Hepatocyte (in vitro differentiated cells): ENCODE data around the gene ZBTB44. TPM values are rescaled to one million over a fixed set of nuclear protein-coding genes. Genes with fewer than 3 reads are reported as not detected.

ENCODE experiments used
- DNase-seq: peaks from one replicate; pipeline ENCODE4 v3.0.0-alpha.2; 2016; ENCODE audit warnings: low spot score
- H2AFZ ChIP-seq: fragments of 200-600 bp; sonication (generic); 2 replicates; pipeline ENCODE4 v1.6.0; 2016; ENCODE audit warnings: antibody characterized with exemption, mild to moderate bottlenecking
- H3K27ac ChIP-seq: fragments of 200-600 bp; sonication (generic); 2 replicates; pipeline ENCODE4 v1.5.1; 2016; ENCODE audit warnings: mild to moderate bottlenecking
- H3K27me3 ChIP-seq: fragments of 200-600 bp; sonication (generic); 2 replicates; pipeline ENCODE4 v1.6.1; 2016
- H3K36me3 ChIP-seq: fragments of 200-600 bp; sonication (generic); replicated peaks from 2 replicates; pipeline ENCODE4 v1.5.1; 2016; ENCODE audit warnings: low read depth; ENCODE audit not compliant: insufficient read depth
- H3K4me1 ChIP-seq: fragments of 200-600 bp; sonication (generic); 2 replicates; pipeline ENCODE4 v1.5.1; 2016; ENCODE audit warnings: mild to moderate bottlenecking, moderate library complexity; ENCODE audit not compliant: insufficient read depth
- H3K4me2 ChIP-seq: fragments of 200-600 bp; sonication (generic); 2 replicates; pipeline ENCODE4 v1.6.0; 2016
- H3K4me3 ChIP-seq: fragments of 200-600 bp; sonication (generic); 2 replicates; pipeline ENCODE4 v1.5.1; 2016; ENCODE audit warnings: mild to moderate bottlenecking
- H3K79me2 ChIP-seq: fragments of 200-600 bp; sonication (generic); 2 replicates; pipeline ENCODE4 v1.6.0; 2017; ENCODE audit warnings: mild to moderate bottlenecking
- H3K9me2 ChIP-seq: fragments of 200-600 bp; sonication (generic); replicated peaks from 2 replicates; pipeline ENCODE4 v1.6.0; 2017; ENCODE audit warnings: mild to moderate bottlenecking; ENCODE audit not compliant: insufficient read depth
- H3K9me3 ChIP-seq: fragments of 200-600 bp; sonication (generic); 2 replicates; pipeline ENCODE4 v1.5.1; 2016; ENCODE audit warnings: low read depth, mild to moderate bottlenecking
- H4K20me1 ChIP-seq: fragments of 200-600 bp; sonication (generic); 2 replicates; pipeline ENCODE4 v1.6.0; 2016; ENCODE audit warnings: mild to moderate bottlenecking; ENCODE audit not compliant: insufficient read depth, poor library complexity, severe bottlenecking
- EZH2 ChIP-seq: fragments of 200-600 bp; sonication (generic); IDR thresholded peaks from 2 replicates; pipeline ENCODE4 v1.6.1; 2016; ENCODE audit warnings: antibody characterized with exemption, mild to moderate bottlenecking, borderline replicate concordance
- EZH2phosphoT487 ChIP-seq: fragments of 200-600 bp; sonication (generic); IDR thresholded peaks from one replicate; pipeline ENCODE4 v1.6.1; 2018; ENCODE audit warnings: antibody characterized with exemption, mild to moderate bottlenecking, low read depth, moderate library complexity; ENCODE audit not compliant: unreplicated experiment, severe bottlenecking
- WGBS: methylation state at CpG from one replicate; pipeline ENCODE4 v1.1.6; 2016; ENCODE audit warnings: low lambda C conversion rate; ENCODE audit errors: missing lambda C conversion rate; 5-methylcytosine and 5-hydroxymethylcytosine counted together
- polyA plus RNA-seq: library from polyadenylated mRNA; unstranded; fragments of >200 nt; fragmentation: Nextera tagmentation; extraction: Ambion mirVana; gene quantifications from 2 replicates; pipeline ENCODE4 v1.2.1, GENCODE V29; 2016
- total RNA-seq: library from RNA; depleted of rRNA; stranded (reverse); fragments of >200 nt; gene quantifications from 2 replicates; pipeline ENCODE4 v1.2.3, GENCODE V29; 2014
- TF ChIP-seq, protein P1 (sequence below): fragments of 200-600 bp; sonication (generic); IDR thresholded peaks from 2 replicates; pipeline ENCODE4 v1.5.1; 2016; ENCODE audit warnings: antibody characterized with exemption, mild to moderate bottlenecking; ENCODE audit not compliant: poor library complexity

ZBTB44 gene
- total and polyA plus RNA-seq, 2 experiments from 2014 or later = 7.3 to 53.8 TPM

GRCh38 chr11:130244848-130245247 lies 69.9 kb downstream of the ZBTB44 start:
- no peak overlapping the region for H3K27ac ChIP-seq
- no peaks in the 10 kb centered on the region for H3K36me3 ChIP-seq
- no peaks in the 10 kb centered on the region for H3K9me2 ChIP-seq
- no peak overlapping the region for H3K4me2 ChIP-seq
- 100% methylated on average over 3 of the region's 3 CpGs for WGBS
- H3K79me2 ChIP-seq = peaks cover 17% of the 10 kb centered on the region
- H3K4me1 ChIP-seq = no peaks in the 10 kb centered on the region
- no peak overlapping the region for H2AFZ ChIP-seq
- TF ChIP-seq, protein P1, sequence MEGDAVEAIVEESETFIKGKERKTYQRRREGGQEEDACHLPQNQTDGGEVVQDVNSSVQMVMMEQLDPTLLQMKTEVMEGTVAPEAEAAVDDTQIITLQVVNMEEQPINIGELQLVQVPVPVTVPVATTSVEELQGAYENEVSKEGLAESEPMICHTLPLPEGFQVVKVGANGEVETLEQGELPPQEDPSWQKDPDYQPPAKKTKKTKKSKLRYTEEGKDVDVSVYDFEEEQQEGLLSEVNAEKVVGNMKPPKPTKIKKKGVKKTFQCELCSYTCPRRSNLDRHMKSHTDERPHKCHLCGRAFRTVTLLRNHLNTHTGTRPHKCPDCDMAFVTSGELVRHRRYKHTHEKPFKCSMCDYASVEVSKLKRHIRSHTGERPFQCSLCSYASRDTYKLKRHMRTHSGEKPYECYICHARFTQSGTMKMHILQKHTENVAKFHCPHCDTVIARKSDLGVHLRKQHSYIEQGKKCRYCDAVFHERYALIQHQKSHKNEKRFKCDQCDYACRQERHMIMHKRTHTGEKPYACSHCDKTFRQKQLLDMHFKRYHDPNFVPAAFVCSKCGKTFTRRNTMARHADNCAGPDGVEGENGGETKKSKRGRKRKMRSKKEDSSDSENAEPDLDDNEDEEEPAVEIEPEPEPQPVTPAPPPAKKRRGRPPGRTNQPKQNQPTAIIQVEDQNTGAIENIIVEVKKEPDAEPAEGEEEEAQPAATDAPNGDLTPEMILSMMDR = no peak
- TF ChIP-seq EZH2 (no peak), EZH2phosphoT487 (no peak)
- DNase-seq = no peak
- peaks cover 10% of the 10 kb centered on the region for H4K20me1 ChIP-seq
- no peak overlapping the region for H3K4me3 ChIP-seq
- no peaks in the 10 kb centered on the region for H3K9me3 ChIP-seq
- H3K27me3 ChIP-seq = no peaks in the 10 kb centered on the region

GRCh38 chr11:130243816-130244215 lies 70.9 kb downstream of the ZBTB44 start:
- Histone ChIP-seq H3K36me3 (no peaks in the 10 kb centered on the region), H3K9me2 (no peaks in the 10 kb centered on the region), H3K79me2 (peaks cover 12% of the 10 kb centered on the region), H2AFZ (no peak overlapping the region), H3K27ac (no peak overlapping the region), H4K20me1 (peaks cover 8% of the 10 kb centered on the region), H3K9me3 (no peaks in the 10 kb centered on the region), H3K4me1 (no peaks in the 10 kb centered on the region), H3K27me3 (no peaks in the 10 kb centered on the region), H3K4me3 (no peak overlapping the region), H3K4me2 (no peak overlapping the region)
- TF ChIP-seq EZH2 (no peak), EZH2phosphoT487 (no peak)
- TF ChIP-seq, protein P1 = no peak
- 80% methylated on average over 2 of the region's 2 CpGs for WGBS
- DNase-seq = no peak

DNA sequence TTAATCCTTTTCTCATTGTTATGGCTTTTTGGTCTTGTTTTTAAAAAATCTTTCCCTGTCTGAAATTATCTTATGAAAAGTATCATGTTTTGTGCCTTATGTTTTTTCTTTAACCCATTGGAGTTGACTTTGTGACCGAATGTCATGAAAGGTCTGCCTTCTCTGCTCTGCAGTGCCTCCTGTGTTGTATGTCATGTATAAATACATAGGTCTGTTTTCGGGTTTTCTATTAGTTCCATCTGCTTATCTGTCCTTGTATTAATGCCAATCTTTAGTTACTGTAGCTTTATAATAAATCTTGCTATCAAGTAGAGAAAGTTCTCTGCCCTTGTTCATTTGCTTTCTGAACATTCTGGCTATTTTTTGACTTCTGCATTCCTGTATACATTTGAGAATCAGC lies 73.0 kb downstream of the ZBTB44 start:
- H3K27me3 ChIP-seq = no peaks in the 10 kb centered on the region
- no peaks in the 10 kb centered on the region for H3K36me3 ChIP-seq
- no peak overlapping the region for H3K27ac ChIP-seq
- TF ChIP-seq EZH2phosphoT487 = no peak
- TF ChIP-seq, protein P1 = no peak
- no peak for TF ChIP-seq EZH2
- no peaks in the 10 kb centered on the region for H4K20me1 ChIP-seq
- H3K4me1 ChIP-seq = no peaks in the 10 kb centered on the region
- H3K9me2 ChIP-seq = no peaks in the 10 kb centered on the region
- no peak overlapping the region for H3K4me2 ChIP-seq
- H3K79me2 ChIP-seq = peaks cover 3% of the 10 kb centered on the region
- no peaks in the 10 kb centered on the region for H3K9me3 ChIP-seq
- H3K4me3 ChIP-seq = no peak overlapping the region
- no peak overlapping the region for H2AFZ ChIP-seq
- DNase-seq = no peak
- 88% methylated on average over 2 of the region's 2 CpGs for WGBS
